ENCODE data around the gene DNASE1L1. TPM values are rescaled to one million over a fixed set of nuclear protein-coding genes. Genes with fewer than 3 reads are reported as not detected.

The DNASE1L1 gene
- total RNA-seq, 1 experiment from 2014 or later = 8.3 TPM

DNA sequence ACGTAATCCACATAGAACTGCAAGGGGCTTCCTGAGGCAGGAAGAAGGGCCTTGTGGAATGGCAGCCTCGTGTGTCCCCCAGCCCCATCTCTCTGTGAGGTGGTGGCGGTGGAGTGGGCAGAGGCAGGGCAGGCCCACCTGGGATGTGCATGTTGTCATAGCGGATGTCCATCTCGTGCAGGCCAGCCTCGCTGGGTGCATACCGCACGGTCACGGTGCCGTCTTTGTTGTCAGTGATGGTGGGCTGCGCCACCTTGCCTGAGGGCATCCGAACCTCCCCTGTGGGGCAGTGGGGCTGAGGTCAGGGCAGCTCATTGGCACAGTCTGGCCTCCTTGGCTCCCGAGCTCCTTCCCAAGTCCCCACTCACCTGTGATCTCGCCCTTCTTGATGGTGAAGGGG lies 55.0 kb downstream of the DNASE1L1 start:
- no peaks in the 10 kb centered on the region for H3K27me3 ChIP-seq (replicated peaks; ENCODE audit: insufficient read depth, low read depth, low read length, poor library complexity)
- H3K4me3 ChIP-seq (ENCODE audit: low read depth, low read length, poor library complexity, severe bottlenecking) = no peak overlapping the region
- TF ChIP-seq, protein P1, sequence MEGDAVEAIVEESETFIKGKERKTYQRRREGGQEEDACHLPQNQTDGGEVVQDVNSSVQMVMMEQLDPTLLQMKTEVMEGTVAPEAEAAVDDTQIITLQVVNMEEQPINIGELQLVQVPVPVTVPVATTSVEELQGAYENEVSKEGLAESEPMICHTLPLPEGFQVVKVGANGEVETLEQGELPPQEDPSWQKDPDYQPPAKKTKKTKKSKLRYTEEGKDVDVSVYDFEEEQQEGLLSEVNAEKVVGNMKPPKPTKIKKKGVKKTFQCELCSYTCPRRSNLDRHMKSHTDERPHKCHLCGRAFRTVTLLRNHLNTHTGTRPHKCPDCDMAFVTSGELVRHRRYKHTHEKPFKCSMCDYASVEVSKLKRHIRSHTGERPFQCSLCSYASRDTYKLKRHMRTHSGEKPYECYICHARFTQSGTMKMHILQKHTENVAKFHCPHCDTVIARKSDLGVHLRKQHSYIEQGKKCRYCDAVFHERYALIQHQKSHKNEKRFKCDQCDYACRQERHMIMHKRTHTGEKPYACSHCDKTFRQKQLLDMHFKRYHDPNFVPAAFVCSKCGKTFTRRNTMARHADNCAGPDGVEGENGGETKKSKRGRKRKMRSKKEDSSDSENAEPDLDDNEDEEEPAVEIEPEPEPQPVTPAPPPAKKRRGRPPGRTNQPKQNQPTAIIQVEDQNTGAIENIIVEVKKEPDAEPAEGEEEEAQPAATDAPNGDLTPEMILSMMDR (conservative IDR thresholded peaks at IDR 0.05; ENCODE audit: low read depth, low read length) = no peak
- no peak for TF ChIP-seq EZH2 (IDR thresholded peaks at IDR 0.05; ENCODE audit: borderline replicate concordance, low read depth, low read length, poor library complexity, severe bottlenecking)
- H3K36me3 ChIP-seq (ENCODE audit: insufficient read depth, low read length, poor library complexity, severe bottlenecking) = peaks cover 78% of the 10 kb centered on the region
- H3K9me3 ChIP-seq (ENCODE audit: low read depth, low read length, poor library complexity, severe bottlenecking) = no peaks in the 10 kb centered on the region
- no TSS peak for BruUV-seq (replicated peaks)
- H3K27ac ChIP-seq (ENCODE audit: low read depth, low read length, poor library complexity, severe bottlenecking) = no peak overlapping the region
- H3K4me1 ChIP-seq (ENCODE audit: insufficient read depth, low read length, poor library complexity, severe bottlenecking) = no peaks in the 10 kb centered on the region
- intact Hi-C loops (cut with micrococcal nuclease; ENCODE audit: unreplicated experiment) = no loop called here
- POLR2A ChIA-PET (ENCODE audit: low non-redundant PET) = interaction anchor here (0.6 kb wide), 1 partner anchor 47 kb away, joined by 3 read pairs; no protein-coding TSS in a partner anchor
- DNase-seq (ENCODE audit: low spot score) = no peak
- CTCF ChIA-PET = no interaction called here

DNA sequence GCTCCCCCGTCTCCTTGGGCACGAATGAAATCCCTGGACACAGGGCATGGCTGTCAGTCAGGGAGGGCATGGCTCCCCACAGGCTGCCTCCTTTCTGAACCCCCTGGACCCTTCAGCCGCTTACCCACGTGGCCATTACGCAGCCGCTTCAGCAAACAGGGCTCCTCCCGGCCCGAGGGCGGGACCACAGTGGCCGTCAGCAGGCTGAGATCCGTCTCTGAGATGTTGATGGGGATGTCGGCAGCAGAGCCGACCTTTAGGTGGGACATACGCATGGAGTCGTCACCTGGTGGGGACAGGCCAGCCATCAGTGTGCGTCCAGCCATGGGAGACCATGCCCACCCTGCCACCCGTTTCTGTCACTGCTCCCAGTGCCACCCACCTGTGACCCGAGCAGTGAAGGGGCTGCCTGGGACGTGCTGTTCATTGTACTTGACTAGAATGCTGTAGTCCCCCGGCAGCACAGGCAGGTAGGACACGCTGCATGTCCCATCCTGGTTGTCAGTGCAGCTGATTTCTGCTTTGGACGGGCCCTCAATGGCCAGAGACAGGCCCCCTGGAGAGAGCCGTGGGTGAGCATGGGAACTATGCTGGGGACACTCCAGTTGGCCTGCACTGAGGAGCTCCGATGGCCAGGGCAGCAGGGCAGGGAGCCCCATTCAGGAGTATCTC lies 55.7 kb downstream of the DNASE1L1 start:
- no peaks in the 10 kb centered on the region for H3K9me3 ChIP-seq (ENCODE audit: low read depth, low read length, poor library complexity, severe bottlenecking)
- DNase-seq (ENCODE audit: low spot score) = no peak
- TF ChIP-seq, protein P1 (conservative IDR thresholded peaks at IDR 0.05; ENCODE audit: low read depth, low read length) = no peak
- TF ChIP-seq EZH2 (IDR thresholded peaks at IDR 0.05; ENCODE audit: borderline replicate concordance, low read depth, low read length, poor library complexity, severe bottlenecking) = no peak
- intact Hi-C loops (cut with micrococcal nuclease; ENCODE audit: unreplicated experiment) = no loop called here
- CTCF ChIA-PET = no interaction called here
- peaks cover 79% of the 10 kb centered on the region for H3K36me3 ChIP-seq (ENCODE audit: insufficient read depth, low read length, poor library complexity, severe bottlenecking)
- no TSS peak for BruUV-seq (replicated peaks)
- POLR2A ChIA-PET (ENCODE audit: low non-redundant PET) = no interaction called here
- no peak overlapping the region for H3K27ac ChIP-seq (ENCODE audit: low read depth, low read length, poor library complexity, severe bottlenecking)
- no peaks in the 10 kb centered on the region for H3K4me1 ChIP-seq (ENCODE audit: insufficient read depth, low read length, poor library complexity, severe bottlenecking)
- H3K27me3 ChIP-seq (replicated peaks; ENCODE audit: insufficient read depth, low read depth, low read length, poor library complexity) = no peaks in the 10 kb centered on the region
- H3K4me3 ChIP-seq (ENCODE audit: low read depth, low read length, poor library complexity, severe bottlenecking) = no peak overlapping the region

DNA sequence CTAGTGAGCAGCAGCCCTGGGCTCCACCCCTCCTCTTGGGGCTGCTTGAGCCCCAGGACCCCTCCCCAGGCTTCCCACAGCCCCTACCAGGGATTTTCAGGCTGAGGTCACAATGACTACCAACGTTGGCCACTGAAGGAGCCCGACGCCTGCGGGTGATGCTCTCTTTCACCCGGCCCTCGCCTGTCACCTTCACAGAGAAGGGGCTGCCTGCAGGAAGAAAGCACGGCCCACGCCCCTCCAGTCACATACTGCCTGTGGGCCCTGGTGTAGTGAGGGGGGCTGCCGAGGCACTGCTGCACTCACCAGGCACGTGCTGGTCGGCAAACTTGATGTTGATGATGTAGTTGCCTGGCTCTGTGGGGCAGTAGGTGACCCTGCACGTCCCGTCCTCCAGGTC lies 56.6 kb downstream of the DNASE1L1 start:
- no peak overlapping the region for H3K4me3 ChIP-seq (ENCODE audit: low read depth, low read length, poor library complexity, severe bottlenecking)
- H3K9me3 ChIP-seq (ENCODE audit: low read depth, low read length, poor library complexity, severe bottlenecking) = no peaks in the 10 kb centered on the region
- POLR2A ChIA-PET (ENCODE audit: low non-redundant PET) = no interaction called here
- H3K4me1 ChIP-seq (ENCODE audit: insufficient read depth, low read length, poor library complexity, severe bottlenecking) = no peaks in the 10 kb centered on the region
- TSS peak; percentile 54 for BruUV-seq (replicated peaks)
- H3K27me3 ChIP-seq (replicated peaks; ENCODE audit: insufficient read depth, low read depth, low read length, poor library complexity) = no peaks in the 10 kb centered on the region
- CTCF ChIA-PET = no interaction called here
- H3K27ac ChIP-seq (ENCODE audit: low read depth, low read length, poor library complexity, severe bottlenecking) = no peak overlapping the region
- intact Hi-C loops (cut with micrococcal nuclease; ENCODE audit: unreplicated experiment) = no loop called here
- no peak for TF ChIP-seq EZH2 (IDR thresholded peaks at IDR 0.05; ENCODE audit: borderline replicate concordance, low read depth, low read length, poor library complexity, severe bottlenecking)
- TF ChIP-seq, protein P1 (conservative IDR thresholded peaks at IDR 0.05; ENCODE audit: low read depth, low read length) = no peak
- H3K36me3 ChIP-seq (ENCODE audit: insufficient read depth, low read length, poor library complexity, severe bottlenecking) = peaks cover 72% of the 10 kb centered on the region
- DNase-seq (ENCODE audit: low spot score) = no peak

Data from A673 (cell line).